CD4-positive, alpha-beta T cell treated with Interleukin-15 for 4 hours (primary cell): ENCODE measurements around the gene PRPF19.

Experiments used
- DNase-seq: peaks from one replicate; pipeline ENCODE4 v3.0.0-alpha.2; 2020; ENCODE audit warnings: low spot score

Gene PRPF19

DNA sequence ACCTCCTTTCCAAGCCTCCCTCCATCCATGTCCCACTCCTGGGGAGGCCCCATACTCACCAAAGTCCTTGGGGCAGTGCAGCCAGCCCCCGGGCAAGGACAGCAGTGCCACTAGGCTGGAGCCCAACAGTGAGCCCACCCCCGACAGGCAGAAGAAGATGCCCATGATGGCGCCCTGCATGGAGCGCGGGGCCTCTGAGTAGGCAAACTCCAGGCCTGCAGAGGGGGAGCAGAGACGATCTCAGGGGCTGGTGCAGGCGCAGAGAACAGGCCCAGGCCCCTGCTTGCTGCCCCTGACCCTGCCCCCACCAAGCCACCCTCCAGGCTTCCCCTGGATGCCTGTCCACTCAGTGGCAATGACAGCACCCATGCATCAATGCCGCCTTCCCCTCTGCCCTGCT lies 31.4 kb upstream of the PRPF19 start:
- no peak for DNase-seq

DNA sequence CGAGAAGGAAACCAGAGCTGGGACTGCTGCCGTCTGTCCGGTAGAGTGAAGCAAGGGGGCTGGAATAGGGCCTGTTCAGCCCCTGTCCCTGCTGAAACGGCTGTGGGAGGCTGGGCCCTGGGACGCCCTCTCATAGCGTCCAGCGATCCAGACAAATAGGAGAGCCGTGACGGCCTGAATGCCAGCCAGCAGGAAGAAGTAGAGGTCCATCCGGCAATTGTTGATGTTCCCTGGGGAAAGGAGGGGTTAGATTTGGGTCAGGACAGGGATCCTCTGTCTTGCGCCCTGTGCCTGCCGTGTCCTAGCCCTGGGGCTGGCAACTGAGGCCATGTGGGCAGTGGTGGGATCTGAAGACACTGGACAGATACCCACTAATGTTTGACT lies 30.8 kb upstream of the PRPF19 start:
- DNase-seq: no peak

DNA sequence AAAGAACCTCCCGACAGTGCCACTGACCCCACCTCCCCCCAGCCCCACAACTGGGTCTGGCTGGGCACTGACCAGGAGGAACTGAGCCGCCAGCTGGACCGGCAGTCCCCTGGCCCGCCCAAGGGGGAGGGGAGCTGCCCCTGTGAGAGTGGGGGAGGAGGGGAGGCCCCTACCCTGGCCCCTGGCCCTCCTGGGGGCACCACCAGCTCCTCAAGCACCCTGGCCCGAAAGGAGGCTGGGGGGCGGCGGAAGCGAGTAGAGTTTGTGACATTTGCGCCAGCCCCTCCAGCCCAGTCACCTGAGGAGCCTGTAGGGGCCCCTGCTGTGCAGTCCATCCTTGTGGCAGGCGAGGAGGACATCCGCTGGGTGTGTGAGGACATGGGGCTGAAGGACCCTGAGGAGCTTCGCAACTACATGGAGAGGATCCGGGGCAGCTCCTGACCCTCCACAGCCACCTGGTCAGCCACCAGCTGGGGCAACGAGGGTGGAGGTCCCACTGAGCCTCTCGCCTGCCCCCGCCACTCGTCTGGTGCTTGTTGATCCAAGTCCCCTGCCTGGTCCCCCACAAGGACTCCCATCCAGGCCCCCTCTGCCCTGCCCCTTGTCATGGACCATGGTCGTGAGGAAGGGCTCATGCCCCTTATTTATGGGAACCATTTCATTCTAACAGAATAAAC lies 30.2 kb upstream of the PRPF19 start:
- no peak for DNase-seq

DNA sequence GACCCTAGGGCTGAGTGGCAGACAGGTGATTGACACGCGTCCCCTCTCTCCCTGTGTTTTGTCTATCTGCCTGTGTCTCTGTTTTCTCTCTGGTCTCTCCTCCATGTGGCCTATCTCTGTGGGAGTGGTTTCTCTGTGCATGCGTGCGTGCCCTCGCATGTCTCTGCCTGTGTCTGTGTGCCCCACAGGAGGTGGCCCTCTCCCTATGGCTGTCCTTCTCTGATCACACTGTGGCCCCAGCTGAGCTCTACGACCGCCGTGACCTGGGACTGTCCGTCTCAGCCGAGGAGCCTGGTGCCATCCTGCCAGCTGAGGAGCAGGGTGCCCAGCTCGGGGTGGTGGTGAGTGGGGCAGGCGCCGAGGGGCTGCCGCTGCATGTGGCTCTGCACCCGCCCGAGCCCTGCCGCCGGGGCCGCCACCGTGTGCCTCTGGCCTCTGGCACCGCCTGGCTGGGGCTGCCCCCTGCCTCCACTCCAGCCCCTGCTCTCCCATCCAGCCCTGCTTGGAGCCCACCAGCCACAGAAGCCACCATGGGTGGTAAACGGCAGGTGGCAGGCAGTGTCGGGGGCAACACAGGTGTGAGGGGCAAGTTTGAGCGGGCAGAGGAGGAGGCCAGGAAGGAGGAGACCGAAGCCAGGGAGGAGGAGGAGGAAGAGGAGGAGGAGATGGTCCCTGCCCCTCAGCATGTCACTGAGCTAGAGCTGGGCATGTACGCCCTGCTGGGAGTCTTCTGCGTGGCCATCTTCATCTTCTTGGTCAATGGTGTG lies 29.5 kb upstream of the PRPF19 start:
- no peak for DNase-seq

DNA sequence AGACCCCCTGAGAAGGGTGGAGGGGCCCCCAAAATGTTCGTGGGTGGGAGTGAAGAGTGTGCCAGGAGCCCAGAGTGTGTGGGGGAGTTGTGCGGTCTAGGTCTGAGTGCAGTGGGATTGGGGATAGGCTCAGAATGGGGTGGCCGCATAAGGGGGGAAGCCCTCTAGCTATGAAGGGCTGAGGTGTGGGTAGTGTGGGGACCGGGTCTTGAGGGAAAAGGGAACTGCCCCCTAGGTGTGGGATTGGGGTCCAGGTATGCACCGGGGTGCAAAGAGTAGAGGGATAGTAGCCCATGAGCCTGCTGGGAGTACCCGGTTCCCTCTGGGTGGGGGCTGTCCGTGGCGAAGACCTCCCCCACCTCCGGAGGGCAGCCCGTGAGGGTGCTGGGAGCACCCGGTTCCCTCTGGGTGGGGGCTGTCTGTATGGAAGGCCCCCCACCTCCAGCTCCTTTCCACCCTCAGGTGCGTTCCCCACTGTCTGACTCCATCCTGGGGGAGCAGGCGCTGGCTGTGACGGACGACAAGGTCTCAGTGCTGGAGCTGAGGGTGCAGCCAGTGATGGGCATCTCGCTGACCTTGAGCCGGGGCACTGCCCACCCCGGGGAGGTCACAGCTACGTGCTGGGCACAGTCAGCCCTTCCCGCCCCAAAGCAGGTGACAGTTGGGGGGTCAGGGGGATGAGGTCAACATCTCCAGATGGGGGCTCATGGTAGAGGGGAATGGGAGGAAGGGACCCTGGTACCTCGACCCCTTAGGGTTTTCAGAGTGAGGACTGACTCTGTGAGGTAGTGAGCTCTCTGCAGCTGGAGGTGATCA lies 28.6 kb upstream of the PRPF19 start:
- no peak for DNase-seq

DNA sequence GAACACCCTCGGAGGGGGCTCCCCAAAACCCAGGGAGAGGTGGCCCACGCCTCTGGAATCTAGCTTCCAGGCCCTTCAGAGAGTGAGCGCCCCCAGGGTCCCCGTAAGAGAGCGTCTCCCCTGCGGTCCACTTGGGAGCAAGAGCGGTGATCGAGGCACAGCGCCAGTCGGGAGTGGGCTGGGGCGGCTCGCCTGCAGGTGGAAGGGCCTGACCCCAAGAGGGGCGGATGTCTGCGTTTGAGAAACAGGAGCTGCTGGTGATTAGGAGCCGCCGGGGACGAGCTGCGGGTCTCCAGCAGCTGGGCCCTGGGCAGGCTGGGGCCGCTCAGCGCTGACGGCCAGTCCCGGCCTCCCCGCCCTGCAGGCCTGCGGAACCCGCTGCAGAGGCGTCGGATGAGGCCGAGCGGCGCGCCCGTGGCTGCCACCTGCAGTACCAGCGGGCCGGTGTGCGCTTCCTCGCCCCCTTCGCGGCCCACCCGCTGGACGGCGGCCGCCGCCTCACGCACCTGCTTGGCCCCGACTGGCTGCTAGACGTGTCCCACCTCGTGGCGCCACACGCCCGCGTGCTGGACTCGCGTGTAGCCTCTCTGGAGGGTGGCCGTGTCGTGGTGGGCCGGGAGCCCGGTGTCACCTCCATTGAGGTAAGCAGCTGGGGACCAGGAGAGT lies 27.9 kb upstream of the PRPF19 start:
- no peak for DNase-seq

DNA sequence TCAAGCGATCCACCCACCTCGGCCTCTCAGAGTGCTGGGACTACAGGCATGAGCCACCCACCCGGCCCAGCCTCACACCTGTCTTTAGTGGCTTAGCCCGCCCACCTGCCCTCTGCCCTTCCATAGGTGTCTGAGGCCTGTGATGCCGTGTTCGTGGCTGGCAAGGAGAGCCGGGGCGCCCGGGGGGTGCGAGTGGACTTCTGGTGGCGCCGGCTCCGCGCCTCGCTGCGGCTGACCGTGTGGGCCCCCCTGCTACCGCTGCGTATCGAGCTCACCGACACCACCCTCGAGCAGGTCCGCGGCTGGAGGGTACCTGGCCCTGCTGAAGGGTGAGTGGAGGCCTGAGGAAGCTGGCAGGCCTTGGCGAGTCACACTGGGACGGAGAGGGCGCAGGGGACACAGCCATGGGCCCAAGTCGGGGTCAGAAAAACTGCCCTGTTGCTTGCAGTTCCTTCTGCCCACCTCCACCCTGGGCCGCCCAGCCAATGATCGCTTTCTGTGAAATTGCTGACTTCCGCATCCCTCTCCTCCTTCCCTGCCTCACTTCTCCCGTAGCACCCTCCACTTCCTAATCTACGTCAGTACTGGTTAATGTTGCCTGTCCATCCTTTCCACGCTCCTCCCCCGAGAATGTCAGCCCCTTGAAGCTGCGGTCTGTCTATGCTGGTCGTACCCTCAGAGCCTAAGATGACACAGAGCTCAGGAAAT lies 27.2 kb upstream of the PRPF19 start:
- no peak for DNase-seq

DNA sequence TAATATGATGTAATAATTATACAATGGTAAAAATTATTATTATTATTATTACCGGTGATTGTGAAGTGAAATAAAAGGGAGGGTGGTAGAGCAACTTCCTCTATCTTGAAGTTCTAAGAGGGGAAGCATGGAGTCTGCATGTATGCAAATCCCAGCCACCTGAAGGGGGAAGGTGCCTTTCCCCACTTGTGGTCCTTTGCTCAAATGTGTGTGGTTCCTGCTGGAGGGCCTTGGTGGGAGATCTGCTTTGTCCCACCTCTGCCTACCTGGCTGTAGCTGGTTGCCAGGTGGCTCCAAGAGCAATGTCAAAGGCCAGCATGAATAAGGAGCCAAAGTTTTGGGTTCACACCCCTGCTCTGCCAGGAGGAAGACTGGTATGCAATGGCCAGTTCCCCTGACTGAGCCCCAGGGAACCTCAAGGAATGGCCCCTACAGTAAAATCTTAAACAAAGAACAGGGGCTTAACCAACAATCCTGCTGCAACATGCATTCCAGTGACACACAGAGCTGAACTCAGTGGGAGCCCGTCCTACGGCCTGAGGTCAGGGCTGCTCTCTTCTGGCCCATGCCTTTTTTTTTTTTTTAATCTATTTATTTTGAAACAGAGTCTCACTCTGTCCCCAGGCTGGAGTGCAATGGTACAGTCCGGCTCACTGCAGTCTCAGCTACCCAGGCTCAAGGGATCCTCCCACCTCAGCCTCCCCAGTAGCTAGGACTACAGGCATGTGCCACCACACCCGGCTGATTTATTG lies 26.4 kb upstream of the PRPF19 start:
- DNase-seq: no peak

DNA sequence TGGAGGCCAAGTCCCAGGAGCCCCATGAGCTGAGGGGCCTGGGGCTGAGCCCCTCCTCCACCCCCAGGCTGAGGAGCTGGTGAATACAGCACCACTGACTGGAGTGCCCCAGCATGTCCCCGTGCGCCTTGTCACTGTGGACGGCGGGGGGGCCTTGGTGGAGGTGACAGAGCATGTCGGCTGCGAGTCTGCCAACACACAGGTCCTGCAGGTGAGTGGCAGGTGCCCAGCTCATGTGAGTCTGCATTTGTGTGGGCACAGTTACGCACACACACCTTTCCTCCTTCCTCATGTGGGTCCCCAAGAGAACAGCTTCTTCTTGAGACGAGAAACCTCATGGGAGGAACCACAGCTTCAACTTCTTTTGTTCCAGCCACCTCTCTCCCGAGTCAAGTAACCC lies 25.5 kb upstream of the PRPF19 start:
- DNase-seq: no peak

DNA sequence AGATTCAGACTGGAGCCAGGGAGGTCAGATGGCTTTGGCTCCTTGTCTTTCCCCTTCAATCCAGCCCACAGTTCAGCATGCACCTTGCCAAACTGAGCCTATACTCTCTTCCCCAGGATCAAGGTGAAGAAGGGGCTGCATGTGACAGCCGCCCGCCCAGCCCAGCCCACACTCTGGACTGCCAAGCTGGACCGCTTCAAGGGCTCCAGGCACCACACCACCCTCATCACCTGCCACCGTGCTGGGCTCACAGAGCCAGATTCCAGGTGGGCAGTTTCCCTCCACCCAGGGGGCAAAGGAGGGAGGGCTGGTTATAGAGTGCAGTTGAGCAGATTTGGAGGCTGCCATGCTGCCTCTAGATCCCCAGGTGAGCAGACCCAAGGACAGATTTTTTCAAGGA lies 24.0 kb upstream of the PRPF19 start:
- DNase-seq: no peak

DNA sequence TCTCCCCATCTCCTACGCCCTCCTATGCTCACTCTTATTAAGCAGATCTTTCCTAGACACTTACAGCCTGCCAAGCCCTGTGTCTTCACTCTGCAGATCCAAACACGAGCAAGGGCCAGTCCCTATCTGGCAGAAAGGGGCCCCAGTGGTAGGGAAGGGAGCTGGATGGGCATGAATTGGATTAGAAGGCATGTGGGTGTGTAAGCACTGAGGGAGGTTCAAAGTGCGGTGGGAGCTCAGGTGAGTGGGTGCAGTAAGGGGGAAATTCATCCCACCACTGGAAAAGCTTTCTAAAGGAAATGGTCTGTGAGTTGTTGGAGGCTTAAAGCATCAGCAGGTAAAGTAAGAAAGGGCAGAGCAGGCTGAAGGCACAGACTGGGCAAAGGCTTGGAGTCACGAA lies 23.4 kb upstream of the PRPF19 start:
- DNase-seq: no peak

DNA sequence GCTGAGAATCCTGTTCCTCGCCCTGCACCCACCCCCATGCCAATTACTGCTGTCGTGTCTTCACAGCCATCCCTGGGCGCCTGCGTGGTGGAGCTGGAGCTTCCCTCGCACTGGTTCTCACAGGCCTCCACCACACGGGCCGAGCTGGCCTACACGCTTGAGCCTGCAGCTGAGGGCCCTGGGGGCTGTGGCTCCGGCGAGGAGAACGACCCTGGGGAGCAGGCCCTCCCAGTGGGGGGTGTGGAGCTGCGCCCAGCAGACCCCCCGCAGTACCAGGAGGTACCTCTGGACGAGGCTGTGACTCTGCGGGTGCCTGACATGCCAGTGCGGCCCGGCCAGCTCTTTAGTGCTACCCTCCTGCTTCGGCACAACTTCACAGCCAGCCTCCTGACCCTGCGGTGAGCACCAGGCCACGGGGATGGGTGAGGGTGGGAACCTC lies 22.2 kb upstream of the PRPF19 start:
- DNase-seq: no peak

DNA sequence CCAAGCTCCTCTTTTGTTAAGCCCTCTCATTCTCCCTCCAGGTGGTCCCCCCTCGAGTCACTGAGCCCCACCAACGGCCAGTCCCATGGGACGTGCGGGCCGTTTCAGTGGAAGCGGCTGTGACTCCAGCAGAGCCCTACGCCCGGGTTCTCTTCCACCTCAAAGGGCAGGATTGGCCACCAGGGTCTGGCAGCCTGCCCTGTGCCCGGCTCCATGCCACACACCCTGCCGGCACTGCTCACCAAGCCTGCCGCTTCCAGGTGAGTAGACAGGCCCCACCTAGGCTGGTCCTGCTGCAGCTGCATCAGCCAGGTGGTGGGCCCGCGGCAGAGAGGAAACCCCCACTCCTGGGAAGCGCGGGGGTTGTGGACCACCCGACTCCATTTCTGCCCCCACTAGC lies 21.2 kb upstream of the PRPF19 start:
- no peak for DNase-seq

DNA sequence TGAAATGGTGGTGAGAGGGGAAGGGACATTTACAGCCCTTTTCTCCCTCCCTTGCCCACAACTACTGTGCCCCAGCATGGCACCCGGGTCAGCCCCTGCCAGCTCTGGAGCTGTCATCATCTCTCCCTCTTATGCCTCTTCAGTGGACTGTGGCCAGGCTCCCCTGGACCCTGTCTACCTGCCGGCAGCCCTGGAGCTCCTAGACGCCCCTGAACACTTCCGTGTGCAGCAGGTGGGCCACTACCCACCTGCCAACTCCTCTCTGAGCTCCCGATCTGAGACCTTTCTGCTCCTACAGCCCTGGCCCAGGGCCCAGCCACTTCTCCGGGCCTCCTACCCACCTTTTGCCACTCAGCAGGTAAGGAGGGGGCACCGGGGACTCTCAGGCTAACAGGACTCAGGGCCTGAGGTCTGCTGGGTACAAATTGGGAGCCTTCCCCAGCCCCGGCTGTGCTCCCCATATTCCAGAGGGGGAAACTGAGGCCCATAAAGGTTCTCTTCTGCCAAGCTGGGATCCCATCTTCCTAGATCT lies 20.7 kb upstream of the PRPF19 start:
- DNase-seq: no peak

DNA sequence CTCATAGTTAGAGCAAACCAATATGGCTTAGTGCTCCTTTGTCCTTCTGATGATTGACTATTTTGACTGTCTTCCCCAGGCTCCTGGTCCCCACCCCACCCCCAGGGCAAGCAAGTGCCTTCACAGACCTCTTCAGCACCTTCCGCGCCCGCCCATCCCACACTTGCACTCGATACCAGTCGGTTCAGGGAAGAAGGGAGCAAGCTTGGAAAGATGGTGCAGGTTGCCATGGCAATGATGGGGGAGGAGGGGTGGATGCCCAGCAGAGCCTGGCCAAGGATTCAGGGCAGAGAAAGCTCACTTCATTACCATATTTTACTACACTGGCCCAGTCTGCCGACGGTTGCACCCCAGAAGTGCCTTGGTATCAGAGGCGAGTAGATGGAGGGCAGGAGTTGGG lies 20.1 kb upstream of the PRPF19 start:
- DNase-seq: no peak

DNA sequence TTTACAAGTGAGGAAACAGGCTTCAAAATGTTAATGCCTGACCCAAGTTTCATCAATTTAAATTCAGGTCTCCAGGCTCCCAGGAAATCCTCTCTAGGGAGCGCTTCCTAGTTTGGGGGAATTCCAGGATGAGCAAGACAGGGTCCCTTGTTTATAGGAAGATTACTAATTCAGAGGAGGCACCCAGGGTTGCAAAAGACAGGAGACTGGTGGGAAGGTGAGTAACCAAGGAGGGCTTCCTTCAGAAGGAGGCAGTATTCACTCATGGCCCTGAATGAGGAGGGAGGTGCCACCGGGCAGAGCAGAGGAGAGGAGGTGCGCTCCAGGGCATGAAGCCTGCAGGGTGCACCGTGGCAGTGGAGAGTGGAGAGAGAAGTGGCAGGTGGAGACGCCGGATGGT lies 19.5 kb upstream of the PRPF19 start:
- DNase-seq: no peak

DNA sequence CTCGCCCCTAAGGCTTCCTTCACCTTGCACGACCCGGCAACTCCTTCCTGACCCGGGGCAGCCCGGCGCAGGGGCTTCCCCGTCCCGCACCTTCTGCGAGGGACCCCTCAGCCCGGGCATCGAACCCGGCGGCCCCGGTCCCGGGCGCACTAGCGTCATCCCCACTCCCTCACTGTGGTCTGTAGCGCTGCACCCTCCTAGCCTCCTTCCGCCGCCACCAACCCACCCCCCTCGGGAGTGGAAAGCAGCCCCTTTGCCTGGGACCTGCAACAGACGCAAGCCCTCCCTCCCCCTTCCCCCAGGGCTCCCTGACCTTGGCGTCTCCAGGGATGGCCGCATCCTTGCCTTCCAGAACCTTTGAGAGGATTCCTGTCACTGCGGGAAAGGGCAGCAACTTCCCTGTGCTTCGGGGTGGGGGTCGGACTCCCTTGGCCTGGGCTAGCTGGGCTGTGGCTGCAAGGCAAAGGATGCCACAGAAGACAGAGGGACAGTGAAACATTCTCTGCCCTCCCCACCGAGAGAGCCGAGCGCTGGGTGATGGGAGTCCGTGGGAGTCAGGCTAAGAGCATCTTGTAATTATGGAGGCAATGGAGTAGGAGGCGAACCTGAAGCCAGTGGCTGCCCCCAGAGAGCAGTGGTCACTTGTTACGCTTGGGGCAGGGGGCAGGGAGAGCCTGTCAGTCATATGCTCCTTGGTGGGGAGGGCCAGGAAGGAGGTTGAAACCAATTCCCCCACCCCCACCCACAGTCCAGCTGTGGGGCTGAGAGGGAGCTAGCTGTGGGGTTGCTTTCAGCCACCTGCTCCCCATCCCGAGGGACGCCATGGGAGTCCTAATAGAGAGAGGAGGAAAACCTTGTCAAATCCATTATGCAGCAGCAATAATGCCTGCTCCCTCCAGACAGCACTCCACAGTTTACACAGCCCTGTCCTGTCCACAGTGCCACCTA lies 18.8 kb upstream of the PRPF19 start:
- no peak for DNase-seq

DNA sequence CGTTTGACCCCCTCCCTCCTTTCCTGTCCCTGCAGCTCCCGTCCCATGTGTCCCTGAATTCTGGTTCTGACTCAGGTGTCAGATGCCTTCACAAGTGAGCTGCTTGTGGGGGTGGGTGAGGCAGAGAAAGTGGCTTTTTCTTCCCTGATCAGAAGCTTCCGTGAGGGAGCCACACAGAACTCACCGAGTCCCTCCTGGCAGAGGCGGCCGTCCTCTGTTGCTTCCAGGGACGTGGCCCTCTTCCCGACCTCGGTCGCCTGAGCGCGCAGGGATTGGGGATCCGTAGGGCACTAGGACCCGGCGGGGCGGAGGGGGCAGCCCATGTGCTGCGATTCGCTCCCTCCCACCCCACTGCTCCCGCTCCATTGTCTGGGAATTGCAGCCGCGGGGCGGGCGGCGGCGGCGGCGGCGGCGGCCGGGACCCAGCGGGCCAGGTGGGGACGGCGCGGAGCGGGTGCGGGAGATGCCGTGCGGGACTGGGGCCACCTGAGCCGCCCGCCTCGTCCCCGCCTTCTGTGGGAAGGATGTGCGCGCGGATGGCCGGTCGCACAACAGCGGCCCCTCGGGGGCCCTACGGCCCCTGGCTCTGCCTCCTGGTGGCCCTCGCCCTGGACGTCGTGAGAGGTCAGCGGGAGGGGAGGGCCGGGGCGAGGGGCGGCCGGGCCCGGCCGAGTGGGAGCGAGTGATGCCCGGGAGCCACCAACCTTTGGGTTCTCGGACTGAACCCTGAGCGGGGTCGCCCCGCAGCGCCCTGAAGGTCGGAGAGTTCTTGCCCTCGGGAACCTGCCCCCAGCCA lies 17.9 kb upstream of the PRPF19 start, which contains the start of gene TMEM132A:
Gene TMEM132A (plus strand): TSS at position 351 of the 796 bp plus-strand sequence. CDS start 174 bp downstream, at position 525.
- no peak for DNase-seq

DNA sequence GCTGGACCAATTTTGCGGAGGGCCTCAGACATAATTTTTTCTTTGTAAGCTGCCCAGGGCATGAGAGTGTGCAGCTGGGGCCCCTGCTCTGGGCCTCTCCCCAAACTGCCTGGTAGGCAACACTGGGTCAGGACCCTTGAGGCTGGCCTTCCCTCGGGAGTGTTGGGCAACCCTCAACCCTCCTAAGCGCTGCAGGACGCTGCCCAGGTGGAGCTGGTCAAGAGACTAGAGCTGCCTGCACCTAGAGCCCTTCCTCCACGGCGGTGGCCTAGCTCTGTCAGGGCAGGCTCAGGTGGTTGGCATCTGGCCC lies 17.4 kb upstream of the PRPF19 start:
- no peak for DNase-seq
